Activated T-helper 1 cell treated with anti-CD3 and anti-CD28 coated beads, Interleukin-2, amount 50 U/mL, for 16 hours (primary cell): ENCODE data around the gene PRPSAP1.
A peak's percentile ranks its signal among the peaks of the same experiment; 100 is the strongest.

Source experiments
- DNase-seq, 2 donors: peaks; one replicate each; pipeline ENCODE4 v3.0.0-alpha.2; 2020; ENCODE audit warnings: low read depth in 1 of 2, low spot score in 1 of 2

PRPSAP1 gene

DNA sequence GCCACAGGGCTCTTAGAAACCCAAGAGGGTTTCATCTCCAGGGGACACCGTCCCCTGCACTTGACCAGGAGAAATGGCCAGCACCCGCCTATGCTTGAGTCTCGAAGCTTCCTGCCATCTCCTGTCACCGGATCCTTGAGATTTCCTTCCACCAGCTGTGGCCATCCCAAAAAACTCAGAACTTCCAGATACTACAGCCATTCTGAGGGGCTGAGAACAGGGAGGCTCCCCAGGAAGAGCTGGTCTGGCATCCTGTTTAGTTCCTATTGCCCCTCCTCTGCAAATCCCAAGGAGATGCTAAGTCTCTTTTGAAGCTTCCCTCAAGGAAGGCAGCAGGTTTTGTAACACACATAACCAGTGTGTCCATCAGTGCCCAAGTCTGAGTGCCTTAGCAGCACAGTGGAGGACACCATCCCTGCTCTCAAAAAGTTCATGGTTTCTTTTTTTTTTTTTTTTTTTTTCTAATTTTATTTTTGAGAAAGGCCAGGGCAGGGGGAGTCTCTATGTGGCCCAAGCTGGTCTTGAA is 86.6 kb downstream of the PRPSAP1 start:
- DNase-seq = no peak

DNA sequence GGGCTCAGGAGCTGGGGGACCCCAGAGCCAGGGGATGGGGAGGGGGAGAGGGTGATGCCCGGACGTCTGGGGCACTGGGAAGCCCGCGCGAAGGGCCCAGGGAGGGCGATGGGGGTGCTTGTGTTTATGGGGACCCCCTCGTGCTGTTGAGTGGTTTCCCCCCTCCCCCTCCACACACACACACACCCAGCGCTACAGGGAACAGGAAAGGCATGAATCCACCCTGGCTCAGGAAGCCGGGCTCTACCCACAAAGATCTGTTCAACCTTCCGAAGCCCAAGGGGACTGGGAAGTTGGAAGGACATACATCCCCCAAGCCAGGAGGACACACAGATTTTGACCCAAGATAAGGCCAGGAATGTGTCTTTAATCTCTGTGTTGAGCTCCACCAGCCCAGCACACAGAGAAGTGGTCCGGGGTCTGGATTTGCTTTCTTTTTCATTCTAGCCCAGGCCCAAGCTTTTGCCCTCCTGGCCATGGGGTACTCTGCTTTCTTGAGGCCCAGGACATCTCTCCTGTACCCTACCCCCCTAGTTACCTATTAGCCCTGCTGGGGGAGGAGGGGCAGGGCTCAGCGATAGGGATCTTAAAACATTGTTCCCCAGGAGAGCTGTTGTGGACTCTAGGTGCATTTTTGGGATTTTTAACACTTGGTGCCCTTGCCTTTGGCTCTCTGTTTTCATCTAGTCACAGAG is 87.3 kb downstream of the PRPSAP1 start:
- no peak for DNase-seq

DNA sequence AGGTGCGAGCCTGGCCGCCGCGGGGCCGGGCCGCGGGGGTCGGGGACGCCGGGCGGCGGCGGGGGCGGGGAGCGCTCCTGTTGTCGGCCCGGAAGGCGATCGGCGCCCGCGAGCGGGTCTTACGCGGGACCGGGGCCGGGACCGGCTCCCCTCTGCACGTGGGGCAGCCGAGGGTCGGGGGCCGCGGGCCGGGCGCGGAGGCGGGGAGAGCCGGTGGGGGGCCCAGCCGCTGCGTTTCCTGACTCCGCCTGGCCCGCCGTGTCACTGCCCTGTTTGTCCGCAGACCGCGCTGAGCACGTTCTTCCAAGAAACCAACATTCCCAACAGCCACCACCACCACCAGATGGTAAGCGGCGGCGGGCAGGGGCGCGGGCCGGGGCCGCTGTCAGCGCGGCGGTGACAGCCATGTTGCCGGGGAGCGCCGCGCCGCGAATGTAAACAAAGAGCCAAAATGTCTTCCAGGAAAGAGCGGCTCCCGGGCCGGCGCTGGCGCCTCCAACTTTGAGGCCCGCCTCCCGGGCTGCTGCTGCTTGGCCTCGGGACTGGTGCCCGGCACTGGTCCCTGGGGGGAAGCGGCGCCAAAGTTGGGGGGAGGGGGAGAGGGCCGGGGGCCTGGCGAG is 88.0 kb downstream of the PRPSAP1 start:
- DNase-seq = peak; percentile 30 to 47

- DNase-seq = peak; percentile 98 to 99
These were observed 88.7 kb downstream of the PRPSAP1 start, which contains the start of gene UBALD2 for GRCh38 chr17:76264755-76265623. TSS of gene UBALD2 (plus strand) at chr17:76265348. CDS start at chr17:76265506, 158 bp downstream.

DNA sequence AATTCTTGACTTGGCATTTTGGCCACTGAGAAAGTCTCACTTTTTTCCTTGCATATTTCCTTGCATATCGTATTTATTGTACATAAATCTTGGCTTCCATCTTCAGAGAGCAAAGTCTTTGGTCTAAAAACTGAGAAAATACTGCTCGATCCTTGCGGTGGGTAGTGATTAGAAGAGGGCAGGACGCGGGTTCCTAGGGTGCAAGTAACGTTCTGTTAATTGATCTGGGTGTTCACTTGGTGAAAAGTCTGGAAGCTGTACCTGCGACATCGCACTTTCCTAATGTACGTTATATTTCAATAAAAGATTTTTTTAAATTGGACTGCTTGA is 89.3 kb downstream of the PRPSAP1 start:
- DNase-seq = no peak

DNA sequence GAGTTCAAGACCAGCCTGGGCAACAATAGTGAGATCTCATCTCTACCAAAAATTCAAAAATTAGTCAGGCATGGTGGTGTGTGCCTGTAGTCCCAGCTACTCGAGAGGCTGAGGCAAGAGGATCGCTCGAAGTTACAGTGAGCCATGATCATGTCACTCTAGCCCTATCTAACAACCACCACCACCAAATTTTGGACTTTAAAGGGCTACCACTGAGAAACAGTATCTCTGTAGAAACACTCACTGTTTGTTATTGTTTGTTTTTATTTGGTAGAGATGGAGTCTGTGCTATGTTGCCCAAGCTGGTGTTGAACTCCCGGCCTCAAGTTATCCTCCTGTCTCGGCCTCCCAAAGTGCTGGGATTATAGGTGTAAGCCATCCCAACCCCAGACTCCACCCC is 89.8 kb downstream of the PRPSAP1 start:
- no peak for DNase-seq

DNA sequence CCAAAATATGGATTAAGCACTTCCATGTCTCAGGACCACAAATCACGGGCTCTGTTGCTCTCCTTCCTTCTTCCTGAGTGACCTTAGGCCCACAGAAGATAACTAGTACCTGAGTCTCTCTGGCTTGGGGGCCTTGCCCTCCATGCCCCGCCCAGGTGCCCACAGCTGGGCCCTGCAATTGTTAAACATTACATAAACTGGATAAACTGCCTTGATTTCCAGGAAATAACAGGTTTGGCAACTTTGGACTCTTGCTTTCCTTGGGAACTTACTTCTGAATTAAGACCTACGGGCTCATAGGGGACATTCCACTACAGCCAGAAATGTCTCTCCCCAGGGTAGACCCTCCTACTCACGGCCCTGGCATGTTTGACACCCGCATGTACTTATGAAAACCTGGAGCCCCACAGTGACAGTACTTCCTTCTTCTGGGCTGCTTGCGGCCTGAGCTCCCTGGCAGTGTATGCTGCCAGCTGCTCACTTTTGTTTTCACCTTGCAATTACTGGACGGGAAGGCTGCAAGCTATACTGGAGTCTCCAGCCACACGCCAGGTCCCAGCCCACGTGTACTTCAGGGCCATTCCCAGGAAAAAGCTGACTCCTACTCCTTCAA is 90.9 kb downstream of the PRPSAP1 start:
- DNase-seq = no peak

DNA sequence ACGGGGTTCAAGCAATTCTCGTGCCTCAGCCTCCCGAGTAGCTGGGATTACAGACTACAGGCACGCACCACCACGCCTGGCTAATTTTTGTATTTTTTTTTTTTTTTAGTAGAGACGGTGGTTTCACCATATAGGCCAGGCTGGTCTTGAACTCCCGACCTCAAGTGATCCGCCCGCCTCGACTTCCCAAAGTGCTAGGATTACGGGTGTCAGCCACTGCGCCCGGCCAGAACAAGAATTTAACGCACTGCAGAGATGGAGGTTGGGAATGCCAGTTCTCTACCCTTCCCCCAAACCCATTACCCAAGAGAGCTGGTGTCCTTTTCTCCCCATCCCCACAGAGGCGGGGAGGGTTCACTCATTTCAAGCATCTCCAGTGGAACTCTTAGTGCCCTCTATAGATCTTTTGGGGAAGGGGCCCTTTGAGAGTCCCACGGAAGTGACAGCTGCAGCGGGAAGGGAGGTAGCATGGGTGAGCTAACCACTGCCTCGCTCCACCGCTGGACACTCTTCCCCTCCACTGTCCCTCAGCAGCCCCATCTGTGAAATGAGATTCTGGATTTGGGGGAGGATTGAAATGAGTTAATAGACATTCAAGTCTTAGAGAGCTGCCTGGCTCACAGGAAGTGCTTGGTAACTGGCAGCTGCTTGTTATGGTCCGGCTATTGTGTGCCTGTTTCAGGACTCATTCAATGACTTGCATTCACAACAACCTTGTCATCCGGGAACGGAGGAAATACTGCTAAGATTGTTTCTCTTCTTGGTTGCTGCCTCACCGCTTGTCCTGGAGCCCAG is 92.1 kb downstream of the PRPSAP1 start:
- no peak for DNase-seq

- DNase-seq = no peak
These were observed 93.0 kb downstream of the PRPSAP1 start for GRCh38 chr17:76260669-76261068.

- DNase-seq = no peak
These were observed 93.5 kb downstream of the PRPSAP1 start for GRCh38 chr17:76260220-76260619.
